Ecto neural progenitor cell (in vitro differentiated cells): ENCODE measurements around the gene XIST.
"Not testable (repeated sequence)": the region's sequence is repeated elsewhere in the genome, so short reads cannot be mapped to it uniquely, and the experiment has no call there.

Experiments used
- DNase-seq: peaks from one replicate; pipeline ENCODE4 v3.0.0-alpha.2; 2018; ENCODE audit warnings: low spot score

XIST gene

GRCh38 chrX:73799888-73800287, 52.6 kb downstream of the XIST start:
- DNase-seq: no peak

GRCh38 chrX:73792511-73792910, 60.0 kb downstream of the XIST start:
- not testable (repeated sequence) for DNase-seq

GRCh38 chrX:73785493-73785892, 67.0 kb downstream of the XIST start:
- DNase-seq: no peak
